ENCODE measurements around the gene NR1H3. TPM values are rescaled to one million over a fixed set of nuclear protein-coding genes. Genes with fewer than 3 reads are reported as not detected.
"Not testable (repeated sequence)": the region's sequence is repeated elsewhere in the genome, so short reads cannot be mapped to it uniquely, and the experiment has no call there.

Gene NR1H3
- 10 to 100 TPM; 11.6 to 20.4 TPM for total RNA-seq

DNA sequence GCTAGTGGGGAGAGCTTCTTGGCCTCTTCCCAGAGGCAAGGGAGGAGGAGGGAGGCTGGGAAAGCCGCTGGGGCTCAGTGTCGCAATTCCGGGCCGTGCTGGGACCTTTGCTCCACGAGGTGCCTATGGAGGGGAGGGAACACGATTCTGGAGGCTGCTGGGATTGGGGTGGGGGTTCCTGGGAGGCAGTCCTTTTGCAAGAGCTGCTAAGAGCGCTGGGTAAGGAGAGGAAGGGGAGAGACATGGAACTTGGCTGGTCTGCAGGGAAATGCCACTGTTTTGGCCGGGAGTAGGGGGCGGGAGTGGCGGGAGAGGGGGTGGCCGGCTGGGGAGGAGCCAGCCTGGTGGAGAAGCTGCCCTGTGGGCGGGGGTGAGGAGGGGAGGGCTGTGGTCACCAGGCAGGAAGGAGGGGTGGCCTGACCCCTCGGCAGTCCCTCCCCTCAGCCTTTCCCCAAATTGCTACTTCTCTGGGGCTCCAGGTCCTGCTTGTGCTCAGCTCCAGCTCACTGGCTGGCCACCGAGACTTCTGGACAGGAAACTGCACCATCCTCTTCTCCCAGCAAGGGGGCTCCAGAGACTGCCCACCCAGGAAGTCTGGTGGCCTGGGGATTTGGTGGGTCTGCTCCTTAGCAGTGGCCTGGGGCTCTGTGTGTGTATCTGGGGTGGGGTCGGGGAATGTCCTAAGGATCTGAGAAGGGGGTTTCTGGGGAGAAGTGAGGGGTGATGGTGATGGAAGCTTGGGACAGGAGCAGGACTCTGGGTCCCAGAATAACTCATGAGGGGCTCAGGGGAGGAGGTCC lies at the start of gene NR1H3:
Gene NR1H3 (plus strand): TSS at position 480 of the 800 bp plus-strand sequence. CDS start 1,221 bp downstream, outside the sequence.
- ATAC-seq (ENCODE audit: insufficient number of reproducible peaks, low FRiP score, low read depth) (peak; percentile 39), DNase-seq (ENCODE audit: low spot score) (no peak)
- TF ChIP-seq, protein P1, sequence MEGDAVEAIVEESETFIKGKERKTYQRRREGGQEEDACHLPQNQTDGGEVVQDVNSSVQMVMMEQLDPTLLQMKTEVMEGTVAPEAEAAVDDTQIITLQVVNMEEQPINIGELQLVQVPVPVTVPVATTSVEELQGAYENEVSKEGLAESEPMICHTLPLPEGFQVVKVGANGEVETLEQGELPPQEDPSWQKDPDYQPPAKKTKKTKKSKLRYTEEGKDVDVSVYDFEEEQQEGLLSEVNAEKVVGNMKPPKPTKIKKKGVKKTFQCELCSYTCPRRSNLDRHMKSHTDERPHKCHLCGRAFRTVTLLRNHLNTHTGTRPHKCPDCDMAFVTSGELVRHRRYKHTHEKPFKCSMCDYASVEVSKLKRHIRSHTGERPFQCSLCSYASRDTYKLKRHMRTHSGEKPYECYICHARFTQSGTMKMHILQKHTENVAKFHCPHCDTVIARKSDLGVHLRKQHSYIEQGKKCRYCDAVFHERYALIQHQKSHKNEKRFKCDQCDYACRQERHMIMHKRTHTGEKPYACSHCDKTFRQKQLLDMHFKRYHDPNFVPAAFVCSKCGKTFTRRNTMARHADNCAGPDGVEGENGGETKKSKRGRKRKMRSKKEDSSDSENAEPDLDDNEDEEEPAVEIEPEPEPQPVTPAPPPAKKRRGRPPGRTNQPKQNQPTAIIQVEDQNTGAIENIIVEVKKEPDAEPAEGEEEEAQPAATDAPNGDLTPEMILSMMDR (IDR thresholded peaks at IDR 0.05) = peak; percentile 56
- H3K4me1 ChIP-seq (ENCODE audit: control insufficient read depth in 1 of 2, low read depth in 2 of 2) = peaks cover 25 to 45% of the 10 kb centered on the region in 2 donors
- no peaks in the 10 kb centered on the region for H3K27me3 ChIP-seq (replicated peaks; ENCODE audit: insufficient read depth)
- no peaks in the 10 kb centered on the region for H3K9me3 ChIP-seq
- H3K36me3 ChIP-seq = no peaks in the 10 kb centered on the region
- H3K4me3 ChIP-seq = peak within 1 kb of the TSS; percentile 58
- H3K27ac ChIP-seq = peak within 1 kb of the TSS; percentile 56 to 72

DNA sequence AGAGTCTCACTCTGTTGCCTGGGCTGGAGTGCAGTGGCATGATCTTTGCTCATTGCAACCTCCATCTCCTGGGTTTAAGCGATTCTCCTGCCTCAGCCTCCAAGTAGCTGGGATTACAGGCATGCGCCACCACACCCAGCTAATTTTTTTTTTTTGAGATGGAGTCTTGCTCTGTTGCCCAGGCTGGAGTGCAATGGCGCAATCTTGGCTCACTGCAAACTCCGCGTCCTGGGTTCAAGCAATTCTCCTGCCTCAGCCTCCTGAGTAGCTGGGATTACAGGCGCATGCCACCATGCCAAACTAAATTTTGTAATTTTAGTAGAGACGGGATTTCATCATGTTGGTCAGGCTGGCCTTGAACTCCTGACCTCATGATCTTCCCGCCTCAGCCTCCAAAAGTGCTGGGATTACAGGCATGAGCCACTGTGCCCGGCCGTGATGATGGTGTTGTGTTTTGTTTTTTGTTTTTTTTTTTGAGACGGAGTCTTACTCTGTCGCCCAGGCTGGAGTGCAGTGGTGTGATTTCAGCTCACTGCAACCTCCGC lies 49.7 kb upstream of the NR1H3 start:
- not testable (repeated sequence) for H3K9me3 ChIP-seq; ATAC-seq (ENCODE audit: insufficient number of reproducible peaks, low FRiP score, low read depth); H3K27ac ChIP-seq; H3K4me1 ChIP-seq (ENCODE audit: control insufficient read depth in 1 of 2, low read depth in 2 of 2); H3K4me3 ChIP-seq; DNase-seq (ENCODE audit: low spot score); H3K36me3 ChIP-seq; H3K27me3 ChIP-seq (replicated peaks; ENCODE audit: insufficient read depth)

DNA sequence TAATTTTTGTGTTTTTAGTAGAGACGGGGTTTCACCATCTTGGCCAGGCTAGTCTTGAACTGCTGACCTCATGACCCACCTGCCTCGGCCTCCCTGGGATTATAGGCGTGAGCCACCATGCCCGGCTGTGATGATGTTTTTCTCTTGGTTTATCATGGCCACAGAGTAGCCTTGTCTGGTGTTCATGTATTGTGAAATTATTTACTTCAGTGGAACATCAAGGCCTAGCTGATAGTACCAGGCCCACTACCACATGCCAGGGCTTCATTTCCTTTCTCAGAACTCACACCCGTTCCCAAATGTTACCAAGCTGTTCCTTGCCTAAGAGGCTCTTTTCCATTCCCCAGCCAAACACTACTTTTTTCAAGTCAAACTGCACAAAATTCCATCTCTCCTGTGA lies 49.2 kb upstream of the NR1H3 start:
- ATAC-seq (ENCODE audit: insufficient number of reproducible peaks, low FRiP score, low read depth) (no peak), DNase-seq (ENCODE audit: low spot score) (no peak)
- Histone ChIP-seq H3K27me3 (replicated peaks; ENCODE audit: insufficient read depth) (no peaks in the 10 kb centered on the region), H3K4me3 (no peak overlapping the region), H3K27ac (no peak overlapping the region), H3K9me3 (no peaks in the 10 kb centered on the region), H3K4me1 (ENCODE audit: control insufficient read depth in 1 of 2, low read depth in 2 of 2) (peaks cover 0 to 7% of the 10 kb centered on the region in 2 donors), H3K36me3 (no peaks in the 10 kb centered on the region)
- TF ChIP-seq, protein P1 (IDR thresholded peaks at IDR 0.05) = no peak

DNA sequence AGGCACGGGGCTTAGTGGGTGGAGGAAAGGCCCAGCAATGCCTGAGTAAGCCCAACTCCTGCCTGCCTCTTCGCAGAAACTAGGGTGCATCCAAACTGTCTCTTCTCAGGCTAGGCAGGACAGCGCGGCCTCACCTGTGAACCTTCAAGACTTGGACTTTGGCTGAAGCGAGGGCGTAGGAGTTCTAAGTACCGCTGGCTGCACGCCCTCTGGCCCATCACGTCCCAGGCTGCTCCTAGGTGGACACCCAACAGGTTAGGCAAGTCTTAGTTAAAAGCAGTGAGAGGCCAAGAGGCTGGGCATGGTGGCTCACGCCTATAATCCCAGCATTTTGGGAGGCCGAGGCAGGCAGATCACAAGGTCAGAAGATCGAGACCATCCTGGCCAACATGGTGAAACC lies 44.9 kb upstream of the NR1H3 start:
- DNase-seq (ENCODE audit: low spot score) (no peak), ATAC-seq (ENCODE audit: insufficient number of reproducible peaks, low FRiP score, low read depth) (no peak)
- Histone ChIP-seq H3K36me3 (peaks cover 3% of the 10 kb centered on the region), H3K27me3 (replicated peaks; ENCODE audit: insufficient read depth) (no peaks in the 10 kb centered on the region), H3K4me3 (no peak overlapping the region), H3K9me3 (no peaks in the 10 kb centered on the region), H3K27ac (peak overlapping the region in 1 of 2 donors; percentile 89), H3K4me1 (ENCODE audit: control insufficient read depth in 1 of 2, low read depth in 2 of 2) (peaks cover 14 to 29% of the 10 kb centered on the region in 2 donors)
- TF ChIP-seq, protein P1 (IDR thresholded peaks at IDR 0.05) = no peak

DNA sequence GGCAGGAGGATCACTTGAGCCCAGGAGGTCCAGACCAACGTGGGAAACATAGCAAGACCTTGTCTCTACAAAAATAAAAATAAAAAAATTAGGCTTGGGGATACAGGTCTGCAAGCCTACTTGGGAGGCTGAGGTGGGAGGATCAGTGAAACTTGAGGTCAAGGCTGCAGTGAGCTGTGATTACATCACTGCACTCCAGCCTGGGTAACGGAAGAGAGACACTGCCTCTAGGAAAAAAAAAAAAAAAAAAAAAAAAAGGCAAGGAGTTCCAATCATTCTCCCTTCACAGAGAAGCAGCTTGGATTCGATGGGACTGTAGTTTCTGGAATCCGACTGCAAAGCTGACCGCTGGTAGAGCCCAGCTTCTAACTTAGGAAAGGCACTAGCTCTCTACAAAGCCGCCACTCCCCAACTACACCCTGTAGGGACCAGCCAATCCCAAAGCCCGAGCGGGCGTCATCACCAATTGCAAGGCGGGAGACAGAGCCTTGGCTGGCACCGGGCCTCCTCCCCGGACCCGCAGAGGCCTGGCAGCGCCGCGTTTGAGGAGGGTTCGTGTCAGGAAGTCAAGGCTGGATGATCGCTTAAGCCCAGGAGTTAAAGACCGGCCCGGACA lies 43.7 kb upstream of the NR1H3 start:
- DNase-seq (ENCODE audit: low spot score) = peak; percentile 86
- peak; percentile 92 for ATAC-seq (ENCODE audit: insufficient number of reproducible peaks, low FRiP score, low read depth)
- peaks cover 5% of the 10 kb centered on the region for H3K36me3 ChIP-seq
- H3K4me1 ChIP-seq (ENCODE audit: control insufficient read depth in 1 of 2, low read depth in 2 of 2) = peaks cover 14 to 36% of the 10 kb centered on the region in 2 donors
- TF ChIP-seq, protein P1 (IDR thresholded peaks at IDR 0.05) = no peak
- H3K4me3 ChIP-seq = peak overlapping the region; percentile 82
- H3K27me3 ChIP-seq (replicated peaks; ENCODE audit: insufficient read depth) = no peaks in the 10 kb centered on the region
- H3K9me3 ChIP-seq = no peaks in the 10 kb centered on the region
- H3K27ac ChIP-seq = peak overlapping the region; percentile 89 to 93

All from thoracic aorta (tissue), 2 donors.